Myocyte (in vitro differentiated cells): ENCODE measurements around the gene PACS2. TPM values are rescaled to one million over a fixed set of nuclear protein-coding genes. Genes with fewer than 3 reads are reported as not detected.
"Not testable (repeated sequence)": the region's sequence is repeated elsewhere in the genome, so short reads cannot be mapped to it uniquely, and the experiment has no call there.

Source experiments
- DNase-seq: peaks from one replicate; pipeline ENCODE4 v3.0.0-alpha.2; 2012; ENCODE audit warnings: low read depth
- total RNA-seq: library from RNA; depleted of rRNA; stranded (reverse); fragments of >200 nt; gene quantifications from 2 replicates; pipeline ENCODE4 v1.2.3, GENCODE V29; 2014

The PACS2 gene
- total RNA-seq, 1 donor from 2014 or later = 240 TPM

DNA sequence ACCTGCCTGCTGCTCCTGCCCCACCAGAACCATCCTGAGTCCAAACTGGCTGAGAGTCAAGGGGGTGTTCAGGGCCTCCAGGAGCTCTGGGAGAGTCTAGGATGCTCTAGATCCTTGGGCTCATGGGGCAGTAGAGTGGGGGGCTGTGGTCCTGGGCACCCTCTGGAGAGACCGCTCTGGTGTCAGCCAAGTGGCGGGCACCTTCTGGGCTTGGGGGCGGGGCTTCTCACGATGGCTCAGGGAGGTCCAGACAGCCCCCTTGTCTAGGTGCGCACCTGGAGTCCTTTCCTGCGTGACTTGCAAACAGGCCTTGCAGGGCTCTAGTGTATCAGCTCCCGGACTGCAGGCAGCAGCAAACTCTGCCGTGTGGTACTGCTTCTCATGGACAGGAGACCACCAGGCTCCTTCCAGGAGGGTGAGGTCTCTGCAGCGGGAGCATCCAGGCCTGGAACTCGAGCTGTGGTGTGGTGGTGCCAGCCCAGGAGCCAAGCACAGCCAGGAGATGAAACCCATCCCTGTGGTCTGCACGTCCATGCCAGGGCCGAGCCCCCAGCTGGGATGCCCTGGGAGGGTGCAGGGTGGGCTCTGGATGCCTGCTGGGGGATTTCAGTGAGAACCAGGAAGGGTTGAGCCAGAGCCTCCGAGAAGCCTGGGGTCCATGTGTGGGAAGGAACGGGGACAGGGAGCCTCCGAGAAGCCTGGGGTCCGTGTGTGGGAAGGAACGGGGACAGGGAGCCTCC is 15.0 kb downstream of the PACS2 start:
- no peak for DNase-seq

DNA sequence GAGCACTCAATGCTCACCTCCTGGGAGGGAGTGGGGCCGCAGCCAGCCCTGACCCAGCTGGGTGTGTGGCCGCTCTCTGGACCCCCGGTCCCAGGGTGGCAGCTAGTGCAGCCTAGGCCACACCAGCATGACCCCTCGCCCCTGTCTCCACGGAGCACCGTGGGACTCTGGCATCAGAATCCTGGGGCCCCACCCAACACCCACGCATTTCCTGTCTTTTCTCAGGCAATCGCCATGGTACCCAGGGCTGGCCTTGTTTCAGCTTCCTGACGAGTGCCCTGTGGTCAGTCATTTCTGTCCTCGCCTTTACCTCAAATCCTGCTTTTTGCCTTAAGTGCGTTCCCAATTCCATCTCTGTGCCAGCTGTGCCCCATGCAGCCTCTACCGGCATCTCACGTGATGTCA is 15.9 kb downstream of the PACS2 start:
- peak; percentile 63 for DNase-seq

GRCh38 chr14:105331575-105332349 is 17.2 kb downstream of the PACS2 start:
- no peak for DNase-seq

- DNase-seq = peak; percentile 93
Observed at GRCh38 chr14:105332350-105332874, 17.9 kb downstream of the PACS2 start.

DNA sequence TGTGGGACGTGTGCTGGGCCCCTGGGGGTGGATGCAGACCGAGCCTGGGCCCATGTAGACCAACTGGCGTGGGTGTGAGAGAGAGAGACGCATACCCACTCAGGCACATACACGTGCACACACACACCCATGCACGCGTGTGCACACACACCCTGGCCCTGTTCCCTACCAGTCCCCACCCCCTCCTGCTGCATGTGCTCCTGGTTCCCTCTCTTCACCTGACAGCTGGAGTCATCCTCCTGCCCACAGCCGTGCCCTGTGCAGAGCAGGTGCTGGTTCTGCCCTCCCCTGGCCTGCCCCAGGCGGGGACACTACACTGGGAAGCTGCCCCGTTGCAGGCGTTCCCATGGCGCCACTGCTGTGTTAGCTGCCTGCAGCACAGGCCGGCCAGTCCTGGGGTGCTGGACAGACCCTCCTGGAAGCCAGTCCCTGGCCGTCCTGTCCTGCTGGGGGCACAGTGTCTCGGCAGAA is 18.5 kb downstream of the PACS2 start:
- peak; percentile 89 for DNase-seq

GRCh38 chr14:105333613-105334364 is 19.2 kb downstream of the PACS2 start:
- peak; percentile 94 for DNase-seq

GRCh38 chr14:105334383-105335230 is 20.1 kb downstream of the PACS2 start:
- peak; percentile 66 for DNase-seq

GRCh38 chr14:105335231-105335542 is 20.6 kb downstream of the PACS2 start:
- DNase-seq = not testable (repeated sequence)

DNA sequence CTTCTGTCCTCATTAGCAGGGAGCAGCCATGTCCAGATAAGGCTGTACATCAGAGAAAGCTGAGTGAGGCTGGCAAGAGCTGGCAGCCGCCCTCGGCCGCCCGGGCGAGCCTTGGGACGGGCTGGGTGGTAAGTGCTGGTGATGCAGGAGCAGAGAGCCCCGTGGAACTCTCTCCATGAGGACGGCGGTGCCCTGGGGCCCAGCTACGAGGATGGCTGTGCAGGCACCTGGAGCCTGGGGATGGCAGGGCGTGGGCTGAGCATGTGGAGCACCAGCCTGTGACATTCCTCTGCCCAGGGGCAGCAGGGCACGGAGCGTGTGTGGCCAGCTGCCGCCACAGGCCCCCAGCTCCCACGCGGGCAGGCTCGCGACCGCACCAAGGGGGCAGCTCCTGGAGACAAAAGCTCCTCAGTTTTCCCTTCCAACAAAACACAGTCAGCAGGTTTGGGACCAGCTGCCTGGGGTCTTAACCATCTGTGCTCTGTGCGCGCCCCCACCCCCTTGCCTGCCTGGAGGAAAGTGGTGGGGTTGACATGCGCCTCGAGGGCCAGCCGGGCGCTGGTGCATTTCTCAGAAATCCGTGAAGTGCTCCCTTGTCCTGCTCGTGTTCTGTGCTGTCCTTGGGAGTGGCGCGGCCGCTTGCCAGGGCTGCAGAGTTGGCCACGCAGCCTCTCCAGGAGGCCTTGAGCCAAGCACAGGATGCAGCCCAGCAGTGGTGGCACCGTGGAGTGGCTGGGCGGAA is 21.4 kb downstream of the PACS2 start:
- DNase-seq = no peak

GRCh38 chr14:105336477-105337287 is 22.1 kb downstream of the PACS2 start:
- DNase-seq = peak; percentile 59

- DNase-seq = no peak
Observed at GRCh38 chr14:105337433-105337832, 22.9 kb downstream of the PACS2 start.

DNA sequence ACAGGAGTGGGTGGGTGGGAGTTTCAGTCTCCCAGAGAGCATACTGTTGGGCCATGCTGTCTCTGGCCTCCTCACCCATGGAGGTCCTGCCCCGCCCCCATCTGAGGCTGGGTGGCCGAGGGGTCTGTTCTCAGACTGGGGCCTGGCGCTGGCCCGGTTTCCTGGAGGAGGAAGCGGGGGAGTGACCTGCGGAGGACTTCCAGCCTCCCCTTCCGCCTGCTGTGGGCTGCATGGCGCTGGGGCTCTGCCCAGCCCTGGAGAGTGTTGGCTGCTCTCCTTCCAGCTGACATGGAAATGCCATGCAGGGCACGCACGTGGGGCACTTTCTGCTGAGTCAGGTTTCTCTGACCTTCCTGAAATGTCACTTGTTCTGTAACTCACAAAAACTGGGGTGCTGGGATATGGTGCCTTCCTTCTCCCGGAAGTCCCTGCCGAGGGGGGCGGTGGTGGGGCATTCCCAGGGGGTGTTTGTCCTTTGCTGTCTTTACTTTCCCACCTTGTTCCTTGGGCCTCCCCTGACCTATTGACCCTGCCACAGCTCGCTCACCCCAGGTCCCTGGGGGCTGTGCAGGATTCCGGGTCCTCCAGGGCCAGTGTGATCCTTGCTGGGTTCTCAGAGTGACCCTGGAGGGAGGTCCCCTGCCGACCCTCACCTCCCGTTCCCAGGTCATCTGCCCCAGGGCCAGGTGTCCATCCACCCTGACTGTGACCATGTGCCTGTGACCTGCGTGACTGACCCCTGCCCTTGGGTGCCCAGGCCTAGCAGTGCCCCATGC is 23.6 kb downstream of the PACS2 start:
- DNase-seq = peak; percentile 69

DNA sequence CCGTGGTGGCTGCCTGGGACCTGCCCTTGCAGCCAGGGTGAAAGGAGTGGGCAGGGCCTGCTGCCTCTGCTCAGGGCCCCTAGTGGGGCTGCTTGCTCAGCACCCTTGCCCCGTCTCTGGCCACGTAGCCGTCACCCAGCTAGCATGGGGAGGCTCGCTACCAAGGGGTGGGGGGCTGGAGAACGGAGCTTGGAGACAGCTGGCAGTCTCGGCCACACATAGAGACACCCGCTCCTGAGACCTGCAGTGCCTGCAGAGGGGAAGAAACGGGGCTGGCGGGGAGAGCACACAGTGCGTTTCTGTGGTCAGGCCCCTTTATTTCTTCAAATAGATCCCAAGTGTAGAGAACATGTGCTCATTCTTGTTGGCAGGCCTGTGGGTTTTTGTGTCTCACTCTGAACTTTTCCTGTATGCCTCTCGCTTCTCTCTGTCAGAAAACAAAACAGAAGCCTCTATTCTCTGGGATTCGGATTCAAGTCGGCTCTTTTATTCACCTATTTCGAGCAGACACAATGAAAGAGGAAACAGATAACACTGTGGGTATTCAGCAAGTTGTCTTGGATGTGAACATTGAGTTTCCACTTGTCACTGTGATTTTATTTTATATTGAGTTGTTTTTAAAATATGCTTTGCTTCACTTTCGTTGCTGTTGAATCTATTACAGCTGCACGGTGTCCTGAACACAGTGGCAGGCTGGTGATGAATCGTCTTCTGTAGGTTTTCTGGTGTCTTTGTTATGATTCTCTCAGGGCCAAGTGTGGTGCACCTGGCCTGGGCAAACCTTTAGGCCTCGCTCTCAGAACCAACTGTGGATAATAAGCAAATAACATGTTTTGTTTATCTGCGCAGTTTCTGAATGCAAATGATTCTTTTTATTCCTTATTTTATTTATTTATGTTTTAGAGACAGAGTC is 26.5 kb downstream of the PACS2 start:
- DNase-seq = peak; percentile 80

DNA sequence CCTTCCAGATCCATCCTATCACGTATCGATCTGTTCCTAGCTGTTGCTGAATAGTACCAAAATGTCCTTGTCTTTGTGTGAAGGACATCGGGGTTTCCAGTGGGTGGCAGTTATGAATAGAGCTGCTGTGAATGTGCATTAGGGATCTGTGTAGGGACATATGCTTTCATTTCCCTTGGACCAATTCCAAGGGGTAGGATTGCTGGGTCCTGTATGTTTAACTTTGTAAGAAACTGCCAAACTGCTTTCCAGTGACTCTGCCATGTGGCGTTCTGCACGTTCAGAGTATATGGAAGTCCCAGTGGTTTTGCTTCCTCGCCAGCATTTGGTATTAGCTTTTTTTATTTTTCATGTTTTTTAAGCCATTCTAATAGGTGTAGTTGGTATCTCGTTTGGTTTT is 28.6 kb downstream of the PACS2 start:
- no peak for DNase-seq

GRCh38 chr14:105346200-105346533 is 31.6 kb downstream of the PACS2 start:
- no peak for DNase-seq

- DNase-seq = no peak
Observed at GRCh38 chr14:105346876-105347586, 32.5 kb downstream of the PACS2 start.

DNA sequence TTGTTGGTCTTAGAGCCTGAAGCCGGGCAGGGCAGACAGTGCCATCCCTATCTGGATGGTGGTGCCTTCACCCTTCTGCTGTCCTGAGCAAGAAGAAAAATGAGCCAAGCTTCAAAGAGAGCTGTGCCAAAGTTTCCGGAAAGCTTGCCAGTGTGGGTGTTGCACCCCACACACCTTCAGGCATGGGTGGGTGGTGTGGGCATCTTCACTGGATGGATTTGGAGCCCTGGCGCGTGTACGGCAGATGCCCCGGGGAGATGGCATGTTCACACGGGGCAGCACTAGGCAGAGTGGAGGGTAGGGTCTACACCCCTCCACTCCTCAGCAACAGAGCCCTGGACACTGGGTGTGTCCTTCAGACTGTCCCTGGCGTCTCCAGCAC is 33.0 kb downstream of the PACS2 start:
- no peak for DNase-seq
